ENCODE measurements around the gene EPN2. TPM values are rescaled to one million over a fixed set of nuclear protein-coding genes. Genes with fewer than 3 reads are reported as not detected.

Gene EPN2
- total RNA-seq, 1 experiment from 2014 or later = 35.6 TPM

DNA sequence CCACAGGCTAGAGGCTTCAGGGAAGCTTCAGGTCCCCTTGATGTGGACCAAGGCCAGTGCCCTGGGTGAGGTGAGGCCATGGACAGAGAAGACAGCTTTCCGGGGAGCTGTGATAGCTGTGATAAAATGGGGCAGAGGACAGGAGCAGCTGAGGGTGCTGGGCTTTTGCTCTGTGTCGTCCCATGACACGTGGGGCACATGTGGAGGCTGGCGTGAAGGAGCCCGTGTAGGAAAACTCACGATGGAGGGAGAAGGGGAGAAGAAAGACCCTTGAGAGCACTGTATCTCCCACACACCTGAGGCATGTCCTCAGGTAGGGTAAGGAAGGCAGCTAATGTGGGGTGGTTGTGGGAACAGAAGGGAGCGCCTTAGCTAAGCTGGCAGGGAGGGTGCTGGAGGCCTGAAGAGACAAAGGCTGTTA is 104.1 kb downstream of the EPN2 start:
- no peaks in the 10 kb centered on the region for H3K27me3 Mint-ChIP-seq (ENCODE audit: insufficient read depth, unreplicated experiment)
- CTCF ChIA-PET = no interaction called here

DNA sequence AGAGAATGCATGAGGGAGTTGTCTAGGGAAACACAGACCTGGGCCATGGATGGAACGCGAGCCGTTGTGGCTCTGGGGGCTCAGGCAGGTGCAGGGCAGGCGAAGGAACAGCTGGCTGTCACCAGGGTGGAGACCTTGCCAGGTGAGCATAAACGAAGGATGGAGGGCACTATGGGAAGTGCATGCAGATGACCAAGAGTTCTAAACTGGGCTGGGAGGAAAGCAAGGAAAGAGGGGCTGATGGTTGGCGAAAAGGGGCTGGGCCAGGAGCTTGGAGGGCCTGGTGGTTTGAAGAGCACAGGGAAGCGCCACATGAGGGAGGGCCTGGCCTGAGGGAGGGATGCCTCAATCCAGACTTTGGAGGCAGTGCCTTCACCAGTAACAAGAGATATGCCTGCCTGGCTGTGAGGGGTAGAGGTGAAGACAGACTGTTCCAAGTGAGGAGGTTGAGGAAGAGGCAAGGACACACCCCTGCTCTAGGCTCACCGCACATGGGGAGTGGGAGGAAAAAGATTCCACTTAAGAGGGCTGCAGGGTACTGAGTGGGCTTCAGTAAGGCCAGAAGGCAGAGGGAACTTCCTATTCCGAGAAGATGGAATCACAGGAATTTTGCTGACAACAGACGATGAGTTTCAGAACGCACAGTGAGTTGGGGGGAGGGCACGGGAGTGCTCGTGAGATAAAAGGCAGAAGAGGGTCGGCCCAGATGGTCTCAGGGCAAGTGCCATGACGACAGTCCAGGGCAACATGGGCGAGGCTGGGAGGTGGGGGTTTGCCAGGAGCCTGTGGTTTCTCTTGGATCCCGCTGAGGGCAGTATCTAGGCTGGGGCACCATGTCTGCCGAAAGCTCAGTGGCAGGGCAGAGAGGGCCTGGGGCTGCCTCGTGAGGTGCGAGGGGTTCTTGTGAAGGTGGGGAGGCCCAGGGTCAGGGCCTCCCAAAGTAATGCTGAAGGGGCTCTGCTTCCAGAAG is 104.8 kb downstream of the EPN2 start:
- no peaks in the 10 kb centered on the region for H3K27me3 Mint-ChIP-seq (ENCODE audit: insufficient read depth, unreplicated experiment)
- H3K36me3 Mint-ChIP-seq (ENCODE audit: insufficient read depth, unreplicated experiment) = peaks cover 18% of the 10 kb centered on the region
- H3K27ac Mint-ChIP-seq (ENCODE audit: unreplicated experiment) = peak overlapping the region; percentile 11
- no TSS peak for BruUV-seq (replicated peaks)
- TF ChIP-seq, protein P1, sequence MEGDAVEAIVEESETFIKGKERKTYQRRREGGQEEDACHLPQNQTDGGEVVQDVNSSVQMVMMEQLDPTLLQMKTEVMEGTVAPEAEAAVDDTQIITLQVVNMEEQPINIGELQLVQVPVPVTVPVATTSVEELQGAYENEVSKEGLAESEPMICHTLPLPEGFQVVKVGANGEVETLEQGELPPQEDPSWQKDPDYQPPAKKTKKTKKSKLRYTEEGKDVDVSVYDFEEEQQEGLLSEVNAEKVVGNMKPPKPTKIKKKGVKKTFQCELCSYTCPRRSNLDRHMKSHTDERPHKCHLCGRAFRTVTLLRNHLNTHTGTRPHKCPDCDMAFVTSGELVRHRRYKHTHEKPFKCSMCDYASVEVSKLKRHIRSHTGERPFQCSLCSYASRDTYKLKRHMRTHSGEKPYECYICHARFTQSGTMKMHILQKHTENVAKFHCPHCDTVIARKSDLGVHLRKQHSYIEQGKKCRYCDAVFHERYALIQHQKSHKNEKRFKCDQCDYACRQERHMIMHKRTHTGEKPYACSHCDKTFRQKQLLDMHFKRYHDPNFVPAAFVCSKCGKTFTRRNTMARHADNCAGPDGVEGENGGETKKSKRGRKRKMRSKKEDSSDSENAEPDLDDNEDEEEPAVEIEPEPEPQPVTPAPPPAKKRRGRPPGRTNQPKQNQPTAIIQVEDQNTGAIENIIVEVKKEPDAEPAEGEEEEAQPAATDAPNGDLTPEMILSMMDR (IDR thresholded peaks at IDR 0.05; ENCODE audit: insufficient read depth in 1 of 2, low read depth in 1 of 2, low read length in 1 of 2, severe bottlenecking in 1 of 2, unreplicated experiment in 1 of 2) = no peak
- H3K4me1 ChIP-seq = peaks cover 43% of the 10 kb centered on the region
- peak in 1 of 2 experiments; percentile 29 for DNase-seq
- ChIA-PET CTCF (no interaction called here), POLR2A (no interaction called here)
- H3K4me3 ChIP-seq (ENCODE audit: low read depth, low read length) = no peak overlapping the region
- intact Hi-C loops (cut with micrococcal nuclease; ENCODE audit: unreplicated experiment) = no loop called here
- H3K4me1 Mint-ChIP-seq (ENCODE audit: low read depth, unreplicated experiment) = peaks cover 23% of the 10 kb centered on the region
- H3K9me3 ChIP-seq = no peaks in the 10 kb centered on the region
- H3K4me3 Mint-ChIP-seq (ENCODE audit: unreplicated experiment) = no peak overlapping the region
- H3K9me3 Mint-ChIP-seq (ENCODE audit: unreplicated experiment) = no peaks in the 10 kb centered on the region
- no peaks in the 10 kb centered on the region for H3K36me3 ChIP-seq (ENCODE audit: control insufficient read depth, insufficient read depth, low read length)
- H3K27me3 ChIP-seq (replicated peaks; ENCODE audit: control insufficient read depth, insufficient read depth, low read length) = no peaks in the 10 kb centered on the region

More for the DNA sequence above, 104.1 kb downstream of the EPN2 start:
- Histone ChIP-seq H3K4me1 (peaks cover 40% of the 10 kb centered on the region), H3K27me3 (replicated peaks; ENCODE audit: control insufficient read depth, insufficient read depth, low read length) (no peaks in the 10 kb centered on the region), H3K4me3 (ENCODE audit: low read depth, low read length) (no peak overlapping the region), H3K36me3 (ENCODE audit: control insufficient read depth, insufficient read depth, low read length) (no peaks in the 10 kb centered on the region), H3K9me3 (no peaks in the 10 kb centered on the region)
- Mint-ChIP-seq H3K27ac (ENCODE audit: unreplicated experiment) (peak overlapping the region; percentile 11), H3K9me3 (ENCODE audit: unreplicated experiment) (no peaks in the 10 kb centered on the region), H3K4me1 (ENCODE audit: low read depth, unreplicated experiment) (peaks cover 19% of the 10 kb centered on the region), H3K4me3 (ENCODE audit: unreplicated experiment) (no peak overlapping the region), H3K36me3 (ENCODE audit: insufficient read depth, unreplicated experiment) (peaks cover 18% of the 10 kb centered on the region)
- BruUV-seq (replicated peaks) = no TSS peak
- POLR2A ChIA-PET = no interaction called here
- DNase-seq = peak in 1 of 2 experiments; percentile 19
- intact Hi-C loops (cut with micrococcal nuclease; ENCODE audit: unreplicated experiment) = no loop called here
- TF ChIP-seq, protein P1 (IDR thresholded peaks at IDR 0.05; ENCODE audit: insufficient read depth in 1 of 2, low read depth in 1 of 2, low read length in 1 of 2, severe bottlenecking in 1 of 2, unreplicated experiment in 1 of 2) = no peak

- POLR2A ChIA-PET = no interaction called here
- Mint-ChIP-seq H3K4me1 (ENCODE audit: low read depth, unreplicated experiment) (peaks cover 19% of the 10 kb centered on the region), H3K27ac (ENCODE audit: unreplicated experiment) (no peak overlapping the region), H3K4me3 (ENCODE audit: unreplicated experiment) (no peak overlapping the region), H3K9me3 (ENCODE audit: unreplicated experiment) (no peaks in the 10 kb centered on the region), H3K27me3 (ENCODE audit: insufficient read depth, unreplicated experiment) (no peaks in the 10 kb centered on the region), H3K36me3 (ENCODE audit: insufficient read depth, unreplicated experiment) (peaks cover 18% of the 10 kb centered on the region)
- no peaks in the 10 kb centered on the region for H3K36me3 ChIP-seq (ENCODE audit: control insufficient read depth, insufficient read depth, low read length)
- intact Hi-C loops (cut with micrococcal nuclease; ENCODE audit: unreplicated experiment) = no loop called here
- TF ChIP-seq, protein P1 (IDR thresholded peaks at IDR 0.05; ENCODE audit: insufficient read depth in 1 of 2, low read depth in 1 of 2, low read length in 1 of 2, severe bottlenecking in 1 of 2, unreplicated experiment in 1 of 2) = no peak
- BruUV-seq (replicated peaks) = no TSS peak
- CTCF ChIA-PET = no interaction called here
- DNase-seq = peak in 1 of 2 experiments; percentile 24
- no peak overlapping the region for H3K4me3 ChIP-seq (ENCODE audit: low read depth, low read length)
- no peaks in the 10 kb centered on the region for H3K27me3 ChIP-seq (replicated peaks; ENCODE audit: control insufficient read depth, insufficient read depth, low read length)
- H3K9me3 ChIP-seq = no peaks in the 10 kb centered on the region
- peaks cover 38% of the 10 kb centered on the region for H3K4me1 ChIP-seq
These were observed 105.6 kb downstream of the EPN2 start for GRCh38 chr17:19342611-19343255.
